ENCODE data around the gene BRME1.

- TF ChIP-seq TAF1 (IDR thresholded peaks at IDR 0.05; ENCODE audit: low read depth, low read length) (no peak), POLR2A (IDR thresholded peaks at IDR 0.05; ENCODE audit: low read depth, low read length) (no peak), POLR2AphosphoS5 (IDR thresholded peaks at IDR 0.05; ENCODE audit: low read depth, low read length) (no peak)
These were observed 20.8 kb upstream of the BRME1 start for GRCh38 chr19:13926715-13927114.
